AG09309 (cell line): ENCODE results near the gene TP53INP2.
A peak's percentile ranks its signal among the peaks of the same experiment; 100 is the strongest.

Source experiments
- DNase-seq: peaks from one replicate; pipeline ENCODE4 v3.0.0-alpha.2; 2010; ENCODE audit warnings: low read depth
- H3K4me3 ChIP-seq: 2 replicates; pipeline ENCODE4 v1.5.1; 2011; ENCODE audit warnings: mild to moderate bottlenecking, low read depth, low read length, moderate library complexity; ENCODE audit not compliant: control insufficient read depth
- TF ChIP-seq, protein P1 (sequence below): IDR thresholded peaks from 2 replicates; pipeline ENCODE4 v1.5.1; 2011; ENCODE audit warnings: mild to moderate bottlenecking, low read depth, low read length, inconsistent platforms; ENCODE audit not compliant: insufficient read depth, control insufficient read depth; ENCODE audit errors: missing control alignments

TP53INP2 gene

DNA sequence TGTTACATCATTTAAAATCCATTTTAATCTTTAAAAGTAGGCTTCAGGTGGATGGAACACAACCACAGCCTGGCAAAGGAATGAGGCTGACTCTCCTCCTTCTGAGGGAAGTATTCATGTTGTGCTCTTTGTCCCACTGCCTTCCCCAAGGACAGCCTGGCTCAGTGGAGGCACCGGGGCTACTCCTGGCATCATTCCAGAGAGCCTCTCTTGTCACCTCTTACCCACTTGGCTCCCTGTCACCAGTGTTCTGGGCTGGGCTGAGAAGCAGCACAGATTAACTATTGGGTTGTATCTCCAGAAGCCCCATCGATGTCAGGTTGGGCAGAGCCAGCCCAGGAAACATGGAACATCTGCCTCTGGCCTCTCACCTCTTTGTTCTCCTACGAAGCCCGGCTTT, 10.7 kb upstream of the TP53INP2 start:
- no peak for DNase-seq
- TF ChIP-seq, protein P1, sequence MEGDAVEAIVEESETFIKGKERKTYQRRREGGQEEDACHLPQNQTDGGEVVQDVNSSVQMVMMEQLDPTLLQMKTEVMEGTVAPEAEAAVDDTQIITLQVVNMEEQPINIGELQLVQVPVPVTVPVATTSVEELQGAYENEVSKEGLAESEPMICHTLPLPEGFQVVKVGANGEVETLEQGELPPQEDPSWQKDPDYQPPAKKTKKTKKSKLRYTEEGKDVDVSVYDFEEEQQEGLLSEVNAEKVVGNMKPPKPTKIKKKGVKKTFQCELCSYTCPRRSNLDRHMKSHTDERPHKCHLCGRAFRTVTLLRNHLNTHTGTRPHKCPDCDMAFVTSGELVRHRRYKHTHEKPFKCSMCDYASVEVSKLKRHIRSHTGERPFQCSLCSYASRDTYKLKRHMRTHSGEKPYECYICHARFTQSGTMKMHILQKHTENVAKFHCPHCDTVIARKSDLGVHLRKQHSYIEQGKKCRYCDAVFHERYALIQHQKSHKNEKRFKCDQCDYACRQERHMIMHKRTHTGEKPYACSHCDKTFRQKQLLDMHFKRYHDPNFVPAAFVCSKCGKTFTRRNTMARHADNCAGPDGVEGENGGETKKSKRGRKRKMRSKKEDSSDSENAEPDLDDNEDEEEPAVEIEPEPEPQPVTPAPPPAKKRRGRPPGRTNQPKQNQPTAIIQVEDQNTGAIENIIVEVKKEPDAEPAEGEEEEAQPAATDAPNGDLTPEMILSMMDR = no peak
- no peak overlapping the region for H3K4me3 ChIP-seq

GRCh38 chr20:34701405-34702085, 2.6 kb upstream of the TP53INP2 start:
- DNase-seq = no peak
- TF ChIP-seq, protein P1 = no peak
- H3K4me3 ChIP-seq = no peak overlapping the region

GRCh38 chr20:34703061-34703423, 1.1 kb upstream of the TP53INP2 start:
- H3K4me3 ChIP-seq = no peak overlapping the region; the same call in 1 of the 2 replicates
- TF ChIP-seq, protein P1 = no peak

DNA sequence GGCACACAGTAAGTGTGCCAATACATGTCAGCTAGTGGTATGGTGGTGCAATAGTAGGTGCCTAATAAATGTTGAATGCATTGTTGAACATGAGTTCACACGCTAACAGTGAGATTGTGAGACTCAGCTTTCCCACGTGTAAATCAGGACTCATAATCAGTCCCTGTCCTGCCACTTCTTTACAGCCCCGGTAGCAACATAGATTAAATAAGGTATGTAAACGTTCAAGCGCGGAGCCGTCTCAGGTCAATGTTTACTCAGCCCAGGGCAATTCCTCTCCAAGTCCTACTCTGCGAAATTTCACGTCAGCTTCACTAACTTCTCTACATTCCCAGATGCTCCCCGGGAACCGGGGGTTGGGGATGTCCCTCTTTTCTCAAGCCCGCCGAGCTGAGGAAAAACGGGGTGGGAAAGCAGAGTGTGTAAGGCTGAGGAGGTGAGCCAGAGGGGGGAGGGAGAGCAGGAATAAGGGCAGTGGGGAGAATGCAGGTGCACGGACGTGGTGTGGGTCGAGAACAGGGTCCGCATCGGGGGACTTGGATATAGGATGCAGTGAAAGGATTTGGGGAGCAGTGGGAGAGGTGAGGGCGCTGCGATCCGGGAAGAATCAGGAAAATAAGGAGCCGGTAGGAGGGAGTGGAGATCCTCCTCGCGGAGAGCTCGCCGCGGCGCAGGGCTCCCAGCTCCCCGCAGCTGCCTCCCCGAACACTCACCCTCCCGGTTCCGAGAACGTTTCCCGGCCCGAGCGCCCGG, 544 bp upstream of the TP53INP2 start:
- TF ChIP-seq, protein P1 = no peak
- DNase-seq = no peak

More at GRCh38 chr20:34703061-34703423, 1.1 kb upstream of the TP53INP2 start:
- no peak for DNase-seq

DNA sequence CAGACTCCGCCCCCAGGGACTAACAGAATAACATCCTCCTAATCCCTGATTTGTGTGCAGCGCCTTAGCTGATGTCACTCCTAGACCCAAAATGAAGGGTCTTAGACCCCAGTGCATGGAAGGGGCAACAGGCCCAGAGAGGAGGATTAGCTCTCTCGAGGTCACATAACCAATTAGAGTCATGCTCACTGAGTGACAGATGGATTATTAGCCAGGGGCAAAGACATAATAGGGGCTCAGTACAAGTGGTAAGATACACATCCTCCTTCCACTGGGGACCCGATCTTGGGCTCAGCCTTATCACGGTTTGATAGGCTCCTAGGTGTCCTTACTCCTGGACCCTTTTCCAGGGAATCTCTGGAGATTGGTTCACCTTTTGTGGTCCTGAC, 858 bp downstream of the TP53INP2 start:
- TF ChIP-seq, protein P1 = no peak
- H3K4me3 ChIP-seq = peak overlapping the region; percentile 81
- no peak for DNase-seq

More for the DNA sequence above, 544 bp upstream of the TP53INP2 start:
- peak overlapping the region; percentile 81 for H3K4me3 ChIP-seq

- no peak for DNase-seq
- TF ChIP-seq, protein P1 = peak; percentile 7
- H3K4me3 ChIP-seq = no peak overlapping the region
Measured at GRCh38 chr20:34705397-34706301, 1.5 kb downstream of the TP53INP2 start.
